Astrocyte of the spinal cord (primary cell): Measurements from ENCODE around the gene SNX7.

Experiments used
- DNase-seq: peaks from one replicate; pipeline ENCODE4 v3.0.0; 2011; ENCODE audit warnings: low read depth, low spot score
- H3K4me3 ChIP-seq: 2 replicates; pipeline ENCODE4 v1.5.1; 2011; ENCODE audit warnings: low read depth, mild to moderate bottlenecking, low read length, moderate library complexity
- CTCF ChIP-seq: IDR thresholded peaks from 2 replicates; pipeline ENCODE4 v1.5.1; 2012; ENCODE audit warnings: low read depth, mild to moderate bottlenecking, low read length, inconsistent platforms
- in situ Hi-C: cut with HindIII; loops from 2 replicates; pipeline ENCODE4 v1.10.0; 2017; ENCODE audit warnings: low sequenced_read_pairs

The SNX7 gene

GRCh38 chr1:98674075-98674781 lies 12.7 kb downstream of the SNX7 start:
- in situ Hi-C loops, result no loop called here
- no peak for TF ChIP-seq CTCF
- no peak overlapping the region for H3K4me3 ChIP-seq
- peak; percentile 35 for DNase-seq

GRCh38 chr1:98675282-98675681 lies 13.8 kb downstream of the SNX7 start:
- no peak overlapping the region for H3K4me3 ChIP-seq
- in situ Hi-C loops, result no loop called here
- TF ChIP-seq CTCF, result no peak
- DNase-seq, result no peak

GRCh38 chr1:98677288-98677687 lies 15.8 kb downstream of the SNX7 start:
- TF ChIP-seq CTCF, result no peak
- H3K4me3 ChIP-seq, result no peak overlapping the region
- peak; percentile 89 for DNase-seq
- in situ Hi-C loops, result no loop called here

- no peak for DNase-seq
- no peak overlapping the region for H3K4me3 ChIP-seq
- no peak for TF ChIP-seq CTCF
- in situ Hi-C loops, result no loop called here
Measured at GRCh38 chr1:98681812-98682211, 20.3 kb downstream of the SNX7 start.

GRCh38 chr1:98688110-98688739 lies 26.7 kb downstream of the SNX7 start:
- H3K4me3 ChIP-seq, result no peak overlapping the region
- in situ Hi-C loops, result no loop called here
- TF ChIP-seq CTCF, result no peak
- DNase-seq, result no peak

GRCh38 chr1:98690576-98690975 lies 29.1 kb downstream of the SNX7 start:
- DNase-seq, result no peak
- no peak for TF ChIP-seq CTCF
- in situ Hi-C loops, result no loop called here
- H3K4me3 ChIP-seq, result no peak overlapping the region
